ENCODE measurements around the gene PSME3IP1. TPM values are rescaled to one million over a fixed set of nuclear protein-coding genes. Genes with fewer than 3 reads are reported as not detected.
"Not testable (repeated sequence)": the region's sequence is repeated elsewhere in the genome, so short reads cannot be mapped to it uniquely, and the experiment has no call there.

Gene PSME3IP1
- total and polyA plus RNA-seq, 9 of the 15 experiments (the other 6 are each of a cell fraction or from before 2014, with no cell fraction given), result 63.8 to 187 (median 142) TPM

DNA sequence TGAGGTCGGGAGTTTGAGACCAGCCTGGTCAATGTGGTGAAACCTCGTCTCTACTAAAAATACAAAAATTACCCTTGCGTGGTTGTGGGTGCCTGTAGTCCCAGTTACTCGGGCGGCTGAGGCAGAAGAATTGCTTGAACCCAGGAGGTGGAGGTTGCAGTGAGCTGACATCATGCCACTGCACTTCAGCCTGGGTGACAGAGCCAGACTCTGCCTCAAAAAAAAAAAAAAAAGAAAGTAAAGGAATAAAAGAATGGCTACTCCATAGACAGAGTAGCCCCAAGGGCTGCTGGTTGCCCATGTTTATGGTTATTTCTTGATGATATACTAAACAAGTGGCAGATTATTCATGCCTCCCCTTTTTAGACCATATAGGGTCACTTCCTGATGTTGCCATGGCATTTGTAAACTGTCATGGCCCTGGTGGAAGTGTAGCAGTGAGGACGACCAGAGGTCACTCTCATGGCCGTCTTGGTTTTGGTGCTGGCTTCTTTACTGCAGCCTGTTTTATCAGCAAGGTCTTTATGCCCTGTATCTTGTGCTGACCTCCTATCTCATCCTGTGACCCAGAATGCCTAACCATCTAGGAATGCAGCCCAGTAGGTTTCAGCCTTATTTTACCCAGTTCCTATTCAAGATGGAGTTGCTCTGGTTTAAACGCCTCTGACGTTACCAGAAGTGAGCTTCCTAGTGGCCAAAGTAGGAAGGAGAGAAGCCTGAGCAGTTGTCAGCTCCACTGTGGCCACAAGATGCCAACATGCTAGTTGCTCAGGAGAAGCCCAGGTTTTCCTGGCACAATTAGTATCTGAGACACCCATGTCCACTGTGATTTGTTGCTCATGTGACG lies 76.4 kb downstream of the PSME3IP1 start (continued):
- peak; percentile 96 for TF ChIP-seq HDAC8 (tag; IDR thresholded peaks at IDR 0.05)
- TF ChIP-seq, protein P1, sequence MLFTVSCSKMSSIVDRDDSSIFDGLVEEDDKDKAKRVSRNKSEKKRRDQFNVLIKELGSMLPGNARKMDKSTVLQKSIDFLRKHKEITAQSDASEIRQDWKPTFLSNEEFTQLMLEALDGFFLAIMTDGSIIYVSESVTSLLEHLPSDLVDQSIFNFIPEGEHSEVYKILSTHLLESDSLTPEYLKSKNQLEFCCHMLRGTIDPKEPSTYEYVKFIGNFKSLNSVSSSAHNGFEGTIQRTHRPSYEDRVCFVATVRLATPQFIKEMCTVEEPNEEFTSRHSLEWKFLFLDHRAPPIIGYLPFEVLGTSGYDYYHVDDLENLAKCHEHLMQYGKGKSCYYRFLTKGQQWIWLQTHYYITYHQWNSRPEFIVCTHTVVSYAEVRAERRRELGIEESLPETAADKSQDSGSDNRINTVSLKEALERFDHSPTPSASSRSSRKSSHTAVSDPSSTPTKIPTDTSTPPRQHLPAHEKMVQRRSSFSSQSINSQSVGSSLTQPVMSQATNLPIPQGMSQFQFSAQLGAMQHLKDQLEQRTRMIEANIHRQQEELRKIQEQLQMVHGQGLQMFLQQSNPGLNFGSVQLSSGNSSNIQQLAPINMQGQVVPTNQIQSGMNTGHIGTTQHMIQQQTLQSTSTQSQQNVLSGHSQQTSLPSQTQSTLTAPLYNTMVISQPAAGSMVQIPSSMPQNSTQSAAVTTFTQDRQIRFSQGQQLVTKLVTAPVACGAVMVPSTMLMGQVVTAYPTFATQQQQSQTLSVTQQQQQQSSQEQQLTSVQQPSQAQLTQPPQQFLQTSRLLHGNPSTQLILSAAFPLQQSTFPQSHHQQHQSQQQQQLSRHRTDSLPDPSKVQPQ (CRISPR knock-in tag; IDR thresholded peaks at IDR 0.05; ENCODE audit: borderline replicate concordance), result peak; percentile 29; the same call in 1 of the 2 replicates
- TF ChIP-seq, protein P2, sequence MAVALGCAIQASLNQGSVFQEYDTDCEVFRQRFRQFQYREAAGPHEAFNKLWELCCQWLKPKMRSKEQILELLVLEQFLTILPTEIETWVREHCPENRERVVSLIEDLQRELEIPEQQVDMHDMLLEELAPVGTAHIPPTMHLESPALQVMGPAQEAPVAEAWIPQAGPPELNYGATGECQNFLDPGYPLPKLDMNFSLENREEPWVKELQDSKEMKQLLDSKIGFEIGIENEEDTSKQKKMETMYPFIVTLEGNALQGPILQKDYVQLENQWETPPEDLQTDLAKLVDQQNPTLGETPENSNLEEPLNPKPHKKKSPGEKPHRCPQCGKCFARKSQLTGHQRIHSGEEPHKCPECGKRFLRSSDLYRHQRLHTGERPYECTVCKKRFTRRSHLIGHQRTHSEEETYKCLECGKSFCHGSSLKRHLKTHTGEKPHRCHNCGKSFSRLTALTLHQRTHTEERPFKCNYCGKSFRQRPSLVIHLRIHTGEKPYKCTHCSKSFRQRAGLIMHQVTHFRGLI (CRISPR knock-in tag; IDR thresholded peaks at IDR 0.05), result peak; percentile 71; the same call in 1 of the 2 replicates
- TF ChIP-seq ZNF583 (CRISPR knock-in tag; IDR thresholded peaks at IDR 0.05), result peak; percentile 88; the same call in 1 of the 2 replicates
- peak; percentile 94 for TF ChIP-seq KLF6 (CRISPR knock-in tag; IDR thresholded peaks at IDR 0.05; ENCODE audit: borderline replicate concordance)
- TF ChIP-seq, protein P3, sequence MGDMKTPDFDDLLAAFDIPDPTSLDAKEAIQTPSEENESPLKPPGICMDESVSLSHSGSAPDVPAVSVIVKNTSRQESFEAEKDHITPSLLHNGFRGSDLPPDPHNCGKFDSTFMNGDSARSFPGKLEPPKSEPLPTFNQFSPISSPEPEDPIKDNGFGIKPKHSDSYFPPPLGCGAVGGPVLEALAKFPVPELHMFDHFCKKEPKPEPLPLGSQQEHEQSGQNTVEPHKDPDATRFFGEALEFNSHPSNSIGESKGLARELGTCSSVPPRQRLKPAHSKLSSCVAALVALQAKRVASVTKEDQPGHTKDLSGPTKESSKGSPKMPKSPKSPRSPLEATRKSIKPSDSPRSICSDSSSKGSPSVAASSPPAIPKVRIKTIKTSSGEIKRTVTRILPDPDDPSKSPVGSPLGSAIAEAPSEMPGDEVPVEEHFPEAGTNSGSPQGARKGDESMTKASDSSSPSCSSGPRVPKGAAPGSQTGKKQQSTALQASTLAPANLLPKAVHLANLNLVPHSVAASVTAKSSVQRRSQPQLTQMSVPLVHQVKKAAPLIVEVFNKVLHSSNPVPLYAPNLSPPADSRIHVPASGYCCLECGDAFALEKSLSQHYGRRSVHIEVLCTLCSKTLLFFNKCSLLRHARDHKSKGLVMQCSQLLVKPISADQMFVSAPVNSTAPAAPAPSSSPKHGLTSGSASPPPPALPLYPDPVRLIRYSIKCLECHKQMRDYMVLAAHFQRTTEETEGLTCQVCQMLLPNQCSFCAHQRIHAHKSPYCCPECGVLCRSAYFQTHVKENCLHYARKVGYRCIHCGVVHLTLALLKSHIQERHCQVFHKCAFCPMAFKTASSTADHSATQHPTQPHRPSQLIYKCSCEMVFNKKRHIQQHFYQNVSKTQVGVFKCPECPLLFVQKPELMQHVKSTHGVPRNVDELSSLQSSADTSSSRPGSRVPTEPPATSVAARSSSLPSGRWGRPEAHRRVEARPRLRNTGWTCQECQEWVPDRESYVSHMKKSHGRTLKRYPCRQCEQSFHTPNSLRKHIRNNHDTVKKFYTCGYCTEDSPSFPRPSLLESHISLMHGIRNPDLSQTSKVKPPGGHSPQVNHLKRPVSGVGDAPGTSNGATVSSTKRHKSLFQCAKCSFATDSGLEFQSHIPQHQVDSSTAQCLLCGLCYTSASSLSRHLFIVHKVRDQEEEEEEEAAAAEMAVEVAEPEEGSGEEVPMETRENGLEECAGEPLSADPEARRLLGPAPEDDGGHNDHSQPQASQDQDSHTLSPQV (IDR thresholded peaks at IDR 0.05), result peak; percentile 97
- TF ChIP-seq, protein P4, sequence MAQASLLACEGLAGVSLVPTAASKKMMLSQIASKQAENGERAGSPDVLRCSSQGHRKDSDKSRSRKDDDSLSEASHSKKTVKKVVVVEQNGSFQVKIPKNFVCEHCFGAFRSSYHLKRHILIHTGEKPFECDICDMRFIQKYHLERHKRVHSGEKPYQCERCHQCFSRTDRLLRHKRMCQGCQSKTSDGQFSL (CRISPR knock-in tag; IDR thresholded peaks at IDR 0.05), result not testable (repeated sequence)
- TF ChIP-seq, protein P4 (tag; IDR thresholded peaks at IDR 0.05), result peak in 1 of 2 experiments; percentile 87; a peak in 2 of 4 replicates
- peak in 1 of 2 experiments; percentile 71; a peak in 2 of 4 replicates for TF ChIP-seq MAZ (CRISPR knock-in tag; conservative IDR thresholded peaks at IDR 0.05 in 1 of 2, IDR thresholded peaks at IDR 0.05 in 1 of 2)
- peak; percentile 83 for TF ChIP-seq ESRRA (IDR thresholded peaks at IDR 0.05; ENCODE audit: borderline replicate concordance, low read depth)
- TF ChIP-seq ZNF444 (CRISPR knock-in tag; IDR thresholded peaks at IDR 0.05), result peak; percentile 71; the same call in 1 of the 2 replicates
- 0 out of 2 replicates have a peak, but pooled peaks have one; percentile 13 for TF ChIP-seq ZNF507 (tag; conservative IDR thresholded peaks at IDR 0.05)
- TF ChIP-seq ZNF354B (CRISPR knock-in tag; IDR thresholded peaks at IDR 0.05), result peak; percentile 56; the same call in 1 of the 2 replicates
- peak in 1 of 2 experiments; percentile 80; a peak in 1 of 4 replicates for TF ChIP-seq SRF (CRISPR knock-in tag; IDR thresholded peaks at IDR 0.05)
- peak; percentile 79; the same call in 1 of the 2 replicates for TF ChIP-seq ZNF76 (CRISPR knock-in tag; IDR thresholded peaks at IDR 0.05; ENCODE audit: borderline replicate concordance)

Data from K562 (cell line).